AG09319 (cell line): ENCODE results near the gene SH2D6.
"Not testable (repeated sequence)": the region's sequence is repeated elsewhere in the genome, so short reads cannot be mapped to it uniquely, and the experiment has no call there.

Source experiments
- DNase-seq: peaks from one replicate; pipeline ENCODE4 v3.0.0-alpha.2; 2010; ENCODE audit warnings: low read depth; ENCODE audit errors: extremely low read depth
- TF ChIP-seq, protein P1 (sequence below): IDR thresholded peaks from 2 replicates; pipeline ENCODE4 v1.5.1; 2011; ENCODE audit warnings: low read depth, mild to moderate bottlenecking, inconsistent platforms, low read length, moderate library complexity

The SH2D6 gene

GRCh38 chr2:85380048-85380447 lies 38.5 kb upstream of the SH2D6 start:
- DNase-seq = no peak
- TF ChIP-seq, protein P1, sequence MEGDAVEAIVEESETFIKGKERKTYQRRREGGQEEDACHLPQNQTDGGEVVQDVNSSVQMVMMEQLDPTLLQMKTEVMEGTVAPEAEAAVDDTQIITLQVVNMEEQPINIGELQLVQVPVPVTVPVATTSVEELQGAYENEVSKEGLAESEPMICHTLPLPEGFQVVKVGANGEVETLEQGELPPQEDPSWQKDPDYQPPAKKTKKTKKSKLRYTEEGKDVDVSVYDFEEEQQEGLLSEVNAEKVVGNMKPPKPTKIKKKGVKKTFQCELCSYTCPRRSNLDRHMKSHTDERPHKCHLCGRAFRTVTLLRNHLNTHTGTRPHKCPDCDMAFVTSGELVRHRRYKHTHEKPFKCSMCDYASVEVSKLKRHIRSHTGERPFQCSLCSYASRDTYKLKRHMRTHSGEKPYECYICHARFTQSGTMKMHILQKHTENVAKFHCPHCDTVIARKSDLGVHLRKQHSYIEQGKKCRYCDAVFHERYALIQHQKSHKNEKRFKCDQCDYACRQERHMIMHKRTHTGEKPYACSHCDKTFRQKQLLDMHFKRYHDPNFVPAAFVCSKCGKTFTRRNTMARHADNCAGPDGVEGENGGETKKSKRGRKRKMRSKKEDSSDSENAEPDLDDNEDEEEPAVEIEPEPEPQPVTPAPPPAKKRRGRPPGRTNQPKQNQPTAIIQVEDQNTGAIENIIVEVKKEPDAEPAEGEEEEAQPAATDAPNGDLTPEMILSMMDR = no peak

- DNase-seq = not testable (repeated sequence)
Observed at GRCh38 chr2:85383151-85383550, 35.4 kb upstream of the SH2D6 start.

DNA sequence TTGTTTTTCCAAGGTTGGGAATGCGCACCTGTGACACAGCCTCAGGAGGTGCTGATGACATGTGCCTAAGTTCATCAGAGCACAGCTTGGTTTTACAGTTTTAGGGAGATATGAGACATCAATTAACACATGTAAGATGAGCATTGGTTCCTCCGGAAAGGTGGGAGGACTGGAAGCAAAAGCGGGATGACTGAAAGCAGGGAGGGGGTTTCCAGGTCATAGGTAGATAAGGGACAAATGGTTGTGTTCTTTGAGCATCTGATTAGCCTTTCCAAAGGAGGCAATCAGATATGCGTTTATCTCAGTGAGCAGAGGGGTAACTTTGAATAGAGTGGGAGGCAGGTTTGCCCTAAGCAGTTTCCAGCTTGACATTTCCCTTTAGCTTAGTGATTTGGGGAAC lies 34.7 kb upstream of the SH2D6 start:
- TF ChIP-seq, protein P1 = no peak
- DNase-seq = no peak

GRCh38 chr2:85385746-85386145 lies 32.8 kb upstream of the SH2D6 start:
- no peak for DNase-seq

GRCh38 chr2:85387754-85388153 lies 30.8 kb upstream of the SH2D6 start:
- DNase-seq = no peak
- TF ChIP-seq, protein P1 = no peak

More at GRCh38 chr2:85385746-85386145, 32.8 kb upstream of the SH2D6 start:
- TF ChIP-seq, protein P1 = no peak

DNA sequence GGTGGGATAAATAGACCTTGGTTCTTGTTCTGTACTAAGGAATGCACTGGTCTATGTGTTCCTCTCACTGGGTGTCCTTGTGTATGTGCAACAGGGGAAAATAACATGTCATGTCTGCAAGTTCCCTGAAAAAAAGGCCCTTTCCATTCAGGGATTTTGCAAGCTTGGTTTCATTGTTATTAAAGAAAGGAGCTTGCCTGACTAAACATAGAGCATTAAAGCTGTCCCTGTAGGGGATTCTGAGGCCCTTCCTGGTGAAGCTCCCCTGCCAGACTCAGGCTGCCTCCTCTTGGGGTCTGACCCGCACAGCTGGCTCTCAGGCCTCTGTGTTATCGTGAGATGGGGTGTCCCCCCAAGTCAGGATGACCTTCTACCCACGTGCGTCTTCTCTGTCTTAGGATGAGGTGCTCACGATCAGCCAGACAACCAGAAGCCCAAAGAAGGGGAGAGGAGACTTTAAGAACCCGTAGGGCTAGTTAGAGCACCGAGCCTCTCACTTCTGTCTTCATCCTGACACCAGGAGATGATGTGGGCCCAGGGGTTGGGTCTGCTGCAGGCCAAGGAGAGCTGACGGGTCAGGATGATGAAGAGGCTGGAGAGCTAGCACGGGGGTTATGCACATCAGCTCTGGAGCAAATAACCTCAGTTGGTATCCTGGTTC lies 29.5 kb upstream of the SH2D6 start:
- TF ChIP-seq, protein P1 = no peak
- DNase-seq = no peak

GRCh38 chr2:85390941-85391669 lies 27.4 kb upstream of the SH2D6 start:
- TF ChIP-seq, protein P1 = peak; percentile 63

More at GRCh38 chr2:85390941-85391669, 27.4 kb upstream of the SH2D6 start:
- DNase-seq = no peak
